H9 (cell line): ENCODE measurements around the gene NHS. TPM values are rescaled to one million over a fixed set of nuclear protein-coding genes. Genes with fewer than 3 reads are reported as not detected.

Source experiments
- DNase-seq: peaks from one replicate; pipeline ENCODE4 v3.0.0-alpha.2; 2017
- H2AFZ ChIP-seq: one replicate; pipeline ENCODE4 v1.6.1; 2013; ENCODE audit warnings: mild to moderate bottlenecking, low read length, control low read depth, moderate library complexity
- H2AK5ac ChIP-seq: 2 replicates; pipeline ENCODE4 v1.6.1; 2013; ENCODE audit warnings: low read length, control low read depth, mixed read lengths; ENCODE audit not compliant: insufficient read length
- H2BK120ac ChIP-seq: one replicate; pipeline ENCODE4 v1.6.1; 2013; ENCODE audit warnings: low read depth, mild to moderate bottlenecking, low read length, control low read depth, inconsistent platforms; ENCODE audit not compliant: poor library complexity, severe bottlenecking
- H2BK12ac ChIP-seq: 2 replicates; pipeline ENCODE4 v1.6.1; 2013; ENCODE audit warnings: low read length, control low read depth, mixed read lengths, low read depth; ENCODE audit not compliant: insufficient read length
- H2BK15ac ChIP-seq: 2 replicates; pipeline ENCODE4 v1.6.1; 2013; ENCODE audit warnings: low read depth, low read length, control low read depth
- H2BK20ac ChIP-seq: one replicate; pipeline ENCODE4 v1.6.1; 2013; ENCODE audit warnings: low read depth, mild to moderate bottlenecking, low read length, control low read depth, inconsistent platforms; ENCODE audit not compliant: poor library complexity, severe bottlenecking
- H2BK5ac ChIP-seq: 2 replicates; pipeline ENCODE4 v1.6.1; 2013; ENCODE audit warnings: low read length, control low read depth, mixed read lengths; ENCODE audit not compliant: insufficient read length
- H3K14ac ChIP-seq: 2 replicates; pipeline ENCODE4 v1.6.1; 2013; ENCODE audit warnings: low read length, control low read depth; ENCODE audit not compliant: insufficient read depth
- H3K18ac ChIP-seq: 2 replicates; pipeline ENCODE4 v1.6.1; 2013; ENCODE audit warnings: low read depth, mild to moderate bottlenecking, mixed read lengths, low read length, control low read depth; ENCODE audit not compliant: insufficient read length
- H3K23ac ChIP-seq: 2 replicates; pipeline ENCODE4 v1.6.1; 2013; ENCODE audit warnings: low read length, control low read depth, mixed read lengths, low read depth; ENCODE audit not compliant: insufficient read length
- H3K23me2 ChIP-seq: 2 replicates; pipeline ENCODE4 v1.6.1; 2013; ENCODE audit warnings: low read depth, mild to moderate bottlenecking, mixed read lengths, low read length, control low read depth; ENCODE audit not compliant: insufficient read length, poor library complexity, severe bottlenecking
- H3K27ac ChIP-seq: 2 replicates; pipeline ENCODE4 v1.5.1; 2013; ENCODE audit warnings: low read length, control low read depth, mixed read lengths, low read depth; ENCODE audit not compliant: insufficient read length
- H3K27me3 ChIP-seq: 2 replicates; pipeline ENCODE4 v1.6.1; 2013; ENCODE audit warnings: low read length, control low read depth, inconsistent platforms; ENCODE audit not compliant: insufficient read depth
- H3K4ac ChIP-seq: 2 replicates; pipeline ENCODE4 v1.6.1; 2013; ENCODE audit warnings: low read depth, mild to moderate bottlenecking, control low read depth, inconsistent platforms, low read length, moderate library complexity
- H3K4me1 ChIP-seq: 2 replicates; pipeline ENCODE4 v1.6.1; 2013; ENCODE audit warnings: low read length, control low read depth, inconsistent platforms; ENCODE audit not compliant: insufficient read depth
- H3K4me2 ChIP-seq: 2 replicates; pipeline ENCODE4 v1.6.1; 2013; ENCODE audit warnings: low read length, control low read depth, mixed read lengths; ENCODE audit not compliant: insufficient read length, insufficient read depth
- H3K56ac ChIP-seq: 2 replicates; pipeline ENCODE4 v1.6.1; 2013; ENCODE audit warnings: low read depth, mild to moderate bottlenecking, mixed read lengths, low read length, control low read depth; ENCODE audit not compliant: insufficient read length
- H3K79me1 ChIP-seq: 2 replicates; pipeline ENCODE4 v1.6.1; 2013; ENCODE audit warnings: low read depth, mild to moderate bottlenecking, moderate library complexity, low read length, control low read depth, inconsistent platforms; ENCODE audit not compliant: insufficient read depth, poor library complexity, severe bottlenecking
- H3K79me2 ChIP-seq: 2 replicates; pipeline ENCODE4 v1.6.1; 2013; ENCODE audit warnings: low read length, control low read depth, inconsistent platforms; ENCODE audit not compliant: insufficient read depth
- H3K9ac ChIP-seq: 2 replicates; pipeline ENCODE4 v1.6.1; 2013; ENCODE audit warnings: low read length, control low read depth, mixed read lengths; ENCODE audit not compliant: insufficient read length; ENCODE audit errors: extremely low read depth
- H3K9me3 ChIP-seq: one replicate; pipeline ENCODE4 v1.6.1; 2013; ENCODE audit warnings: low read depth, low read length, inconsistent platforms; ENCODE audit not compliant: control insufficient read depth
- H3T11ph ChIP-seq: one replicate; pipeline ENCODE4 v1.6.1; 2013; ENCODE audit warnings: mild to moderate bottlenecking, low read length, control low read depth, inconsistent platforms
- H4K20me1 ChIP-seq: one replicate; pipeline ENCODE4 v1.6.1; 2013; ENCODE audit not compliant: control insufficient read depth, insufficient read length, insufficient read depth
- H4K5ac ChIP-seq: 2 replicates; pipeline ENCODE4 v1.6.1; 2013; ENCODE audit warnings: low read depth, mild to moderate bottlenecking, mixed read lengths, low read length, control low read depth; ENCODE audit not compliant: insufficient read length
- H4K8ac ChIP-seq: replicated peaks from 2 replicates; pipeline ENCODE4 v1.6.1; 2013; ENCODE audit warnings: low read length, control low read depth, mixed read lengths, low read depth; ENCODE audit not compliant: insufficient read length
- H4K91ac ChIP-seq: 2 replicates; pipeline ENCODE4 v1.6.1; 2013; ENCODE audit warnings: low read depth, mild to moderate bottlenecking, moderate library complexity, mixed read lengths, low read length, control low read depth; ENCODE audit not compliant: insufficient read length
- H3K27ac Mint-ChIP-seq, 3 experiments: 2 replicates in 2 of 3; 3 replicates in 1 of 3; pipeline ENCODE4 v1.8.0; 2020 to 2021; ENCODE audit warnings: mixed read lengths in 3 of 3, mild to moderate bottlenecking in 1 of 3, moderate library complexity in 1 of 3
- H3K27me3 Mint-ChIP-seq: 2 replicates; pipeline ENCODE4 v1.8.0; 2021; ENCODE audit warnings: low read depth, mild to moderate bottlenecking, moderate library complexity, mixed read lengths
- H3K36me3 Mint-ChIP-seq, 3 experiments: 2 replicates in 2 of 3; 3 replicates in 1 of 3; pipeline ENCODE4 v1.8.0; 2020 to 2021; ENCODE audit warnings: low read depth in 3 of 3, mixed read lengths in 3 of 3; ENCODE audit not compliant: insufficient read depth in 1 of 3
- H3K4me1 Mint-ChIP-seq, 2 experiments: 2 replicates each; pipeline ENCODE4 v1.8.0; 2020; ENCODE audit warnings: mixed read lengths in 2 of 2
- H3K4me3 Mint-ChIP-seq, 2 experiments: 2 replicates in 1 of 2; 3 replicates in 1 of 2; pipeline ENCODE4 v1.8.0; 2020 to 2021; ENCODE audit warnings: mild to moderate bottlenecking in 2 of 2, mixed read lengths in 2 of 2, moderate library complexity in 1 of 2
- H3K9me3 Mint-ChIP-seq, 2 experiments: 2 replicates in 1 of 2; 3 replicates in 1 of 2; pipeline ENCODE4 v1.8.0; 2020; ENCODE audit warnings: mild to moderate bottlenecking in 2 of 2, mixed read lengths in 2 of 2, moderate library complexity in 1 of 2
- WGBS: extraction: QIAGEN DNeasy Blood & Tissue Kit; methylation state at CpG from one replicate; pipeline ENCODE4 v1.1.7; 2013; ENCODE audit warnings: missing lambda C conversion rate, low lambda C conversion rate, mixed read lengths; ENCODE audit not compliant: insufficient read length; ENCODE audit errors: extremely low coverage; 5-methylcytosine and 5-hydroxymethylcytosine counted together
- total RNA-seq: library from RNA; stranded (reverse); gene quantifications from 2 replicates; pipeline ENCODE4 v1.2.1, GENCODE V29; 2021
- TF ChIP-seq, protein P1 (sequence below): fragments of 200-600 bp; sonication (generic); conservative IDR thresholded peaks from 3 replicates; pipeline ENCODE4 v1.8.0; 2021; ENCODE audit warnings: antibody characterized with exemption, mild to moderate bottlenecking

The NHS gene
- total RNA-seq, 1 experiment from 2014 or later, result 8.7 TPM

- Mint-ChIP-seq H3K27me3 (no peaks in the 10 kb centered on the region), H3K36me3 (no peaks in the 10 kb centered on the region), H3K4me3 (no peak overlapping the region), H3K27ac (no peak overlapping the region; a peak in 1 of 7 replicates), H3K9me3 (no peaks in the 10 kb centered on the region), H3K4me1 (peaks cover 51 to 57% of the 10 kb centered on the region in 2 experiments)
- DNase-seq, result no peak
- Histone ChIP-seq H3K4me1 (no peaks in the 10 kb centered on the region), H2AK5ac (no peak overlapping the region), H3K79me1 (no peaks in the 10 kb centered on the region), H3K4me2 (no peak overlapping the region), H3K18ac (no peak overlapping the region), H2BK15ac (no peak overlapping the region), H3K79me2 (no peaks in the 10 kb centered on the region), H2BK20ac (no peak overlapping the region), H3K9ac (no peak overlapping the region), H2BK120ac (no peak overlapping the region), H3K4ac (no peak overlapping the region), H4K91ac (no peak overlapping the region), H3K23me2 (no peaks in the 10 kb centered on the region), H3K9me3 (no peaks in the 10 kb centered on the region), H4K20me1 (no peaks in the 10 kb centered on the region), H4K5ac (no peak overlapping the region), H3K27ac (no peak overlapping the region), H3K23ac (no peak overlapping the region), H2BK12ac (no peak overlapping the region), H4K8ac (no peak overlapping the region), H2AFZ (no peak overlapping the region), H2BK5ac (no peak overlapping the region), H3K27me3 (no peaks in the 10 kb centered on the region), H3T11ph (no peak overlapping the region), H3K14ac (no peak overlapping the region), H3K56ac (no peak overlapping the region)
- TF ChIP-seq, protein P1, sequence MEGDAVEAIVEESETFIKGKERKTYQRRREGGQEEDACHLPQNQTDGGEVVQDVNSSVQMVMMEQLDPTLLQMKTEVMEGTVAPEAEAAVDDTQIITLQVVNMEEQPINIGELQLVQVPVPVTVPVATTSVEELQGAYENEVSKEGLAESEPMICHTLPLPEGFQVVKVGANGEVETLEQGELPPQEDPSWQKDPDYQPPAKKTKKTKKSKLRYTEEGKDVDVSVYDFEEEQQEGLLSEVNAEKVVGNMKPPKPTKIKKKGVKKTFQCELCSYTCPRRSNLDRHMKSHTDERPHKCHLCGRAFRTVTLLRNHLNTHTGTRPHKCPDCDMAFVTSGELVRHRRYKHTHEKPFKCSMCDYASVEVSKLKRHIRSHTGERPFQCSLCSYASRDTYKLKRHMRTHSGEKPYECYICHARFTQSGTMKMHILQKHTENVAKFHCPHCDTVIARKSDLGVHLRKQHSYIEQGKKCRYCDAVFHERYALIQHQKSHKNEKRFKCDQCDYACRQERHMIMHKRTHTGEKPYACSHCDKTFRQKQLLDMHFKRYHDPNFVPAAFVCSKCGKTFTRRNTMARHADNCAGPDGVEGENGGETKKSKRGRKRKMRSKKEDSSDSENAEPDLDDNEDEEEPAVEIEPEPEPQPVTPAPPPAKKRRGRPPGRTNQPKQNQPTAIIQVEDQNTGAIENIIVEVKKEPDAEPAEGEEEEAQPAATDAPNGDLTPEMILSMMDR, result no peak
- no CpG with 5 or more reads among the region's 1 CpG for WGBS
Observed at GRCh38 chrX:17459661-17460060, 84.7 kb downstream of the NHS start.
